Liver (tissue), 3 donors: ENCODE results near the gene INPP4B.

Experiments used
- CTCF ChIP-seq: fragments of 150-350 bp; IDR thresholded peaks from 2 replicates; pipeline ENCODE4 v1.5.1; 2017; ENCODE audit warnings: improper control_type of control experiment, low read depth, low read length; ENCODE audit not compliant: missing input control
- EGR1 ChIP-seq, 2 donors: IDR thresholded peaks; 2 replicates each; pipeline ENCODE4 v1.6.1; 2016 to 2018; ENCODE audit warnings: antibody characterized with exemption in 2 of 2, low read depth in 2 of 2
- GABPA ChIP-seq, 2 donors: IDR thresholded peaks in 1 of 2; conservative IDR thresholded peaks in 1 of 2; 2 replicates each; pipeline ENCODE4 v1.6.1; 2016; ENCODE audit warnings: antibody characterized with exemption in 2 of 2, mild to moderate bottlenecking in 1 of 2, moderate library complexity in 1 of 2
- RXRA ChIP-seq, 2 donors: IDR thresholded peaks; 2 replicates each; pipeline ENCODE4 v1.6.1; 2017 to 2018; ENCODE audit warnings: antibody characterized with exemption in 2 of 2, mild to moderate bottlenecking in 1 of 2
- TAF1 ChIP-seq: conservative IDR thresholded peaks from 2 replicates; pipeline ENCODE4 v1.6.1; 2016; ENCODE audit warnings: antibody characterized with exemption, mild to moderate bottlenecking
- YY1 ChIP-seq: IDR thresholded peaks from 2 replicates; pipeline ENCODE4 v1.6.1; 2016; ENCODE audit warnings: antibody characterized with exemption, mild to moderate bottlenecking
- TF ChIP-seq, protein P1 (sequence below): IDR thresholded peaks from 2 replicates; pipeline ENCODE4 v1.6.1; 2016; ENCODE audit warnings: antibody characterized with exemption, mild to moderate bottlenecking
- donor health status: healthy.
- donor health status: healthy.

GRCh38 chr4:142480244-142480643 lies 365.9 kb downstream of the INPP4B start:
- TF ChIP-seq CTCF (no peak), RXRA (IDR thresholded peaks at IDR 0.05) (no peak), YY1 (no peak), TAF1 (no peak), EGR1 (IDR thresholded peaks at IDR 0.05; ENCODE audit: low read depth in 2 of 2) (no peak), GABPA (IDR thresholded peaks at IDR 0.05 in 1 of 2, conservative IDR thresholded peaks at IDR 0.05 in 1 of 2) (no peak)
- TF ChIP-seq, protein P1, sequence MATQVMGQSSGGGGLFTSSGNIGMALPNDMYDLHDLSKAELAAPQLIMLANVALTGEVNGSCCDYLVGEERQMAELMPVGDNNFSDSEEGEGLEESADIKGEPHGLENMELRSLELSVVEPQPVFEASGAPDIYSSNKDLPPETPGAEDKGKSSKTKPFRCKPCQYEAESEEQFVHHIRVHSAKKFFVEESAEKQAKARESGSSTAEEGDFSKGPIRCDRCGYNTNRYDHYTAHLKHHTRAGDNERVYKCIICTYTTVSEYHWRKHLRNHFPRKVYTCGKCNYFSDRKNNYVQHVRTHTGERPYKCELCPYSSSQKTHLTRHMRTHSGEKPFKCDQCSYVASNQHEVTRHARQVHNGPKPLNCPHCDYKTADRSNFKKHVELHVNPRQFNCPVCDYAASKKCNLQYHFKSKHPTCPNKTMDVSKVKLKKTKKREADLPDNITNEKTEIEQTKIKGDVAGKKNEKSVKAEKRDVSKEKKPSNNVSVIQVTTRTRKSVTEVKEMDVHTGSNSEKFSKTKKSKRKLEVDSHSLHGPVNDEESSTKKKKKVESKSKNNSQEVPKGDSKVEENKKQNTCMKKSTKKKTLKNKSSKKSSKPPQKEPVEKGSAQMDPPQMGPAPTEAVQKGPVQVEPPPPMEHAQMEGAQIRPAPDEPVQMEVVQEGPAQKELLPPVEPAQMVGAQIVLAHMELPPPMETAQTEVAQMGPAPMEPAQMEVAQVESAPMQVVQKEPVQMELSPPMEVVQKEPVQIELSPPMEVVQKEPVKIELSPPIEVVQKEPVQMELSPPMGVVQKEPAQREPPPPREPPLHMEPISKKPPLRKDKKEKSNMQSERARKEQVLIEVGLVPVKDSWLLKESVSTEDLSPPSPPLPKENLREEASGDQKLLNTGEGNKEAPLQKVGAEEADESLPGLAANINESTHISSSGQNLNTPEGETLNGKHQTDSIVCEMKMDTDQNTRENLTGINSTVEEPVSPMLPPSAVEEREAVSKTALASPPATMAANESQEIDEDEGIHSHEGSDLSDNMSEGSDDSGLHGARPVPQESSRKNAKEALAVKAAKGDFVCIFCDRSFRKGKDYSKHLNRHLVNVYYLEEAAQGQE, result no peak
